Fibroblast of peridontal ligament (primary cell): ENCODE results near the gene LRRTM3.

Experiments used
- DNase-seq: peaks from one replicate; pipeline ENCODE4 v3.0.0-alpha.2; 2010; ENCODE audit errors: extremely low read depth

Gene LRRTM3

GRCh38 chr10:67119651-67120050, 193.8 kb downstream of the LRRTM3 start:
- DNase-seq = no peak

DNA sequence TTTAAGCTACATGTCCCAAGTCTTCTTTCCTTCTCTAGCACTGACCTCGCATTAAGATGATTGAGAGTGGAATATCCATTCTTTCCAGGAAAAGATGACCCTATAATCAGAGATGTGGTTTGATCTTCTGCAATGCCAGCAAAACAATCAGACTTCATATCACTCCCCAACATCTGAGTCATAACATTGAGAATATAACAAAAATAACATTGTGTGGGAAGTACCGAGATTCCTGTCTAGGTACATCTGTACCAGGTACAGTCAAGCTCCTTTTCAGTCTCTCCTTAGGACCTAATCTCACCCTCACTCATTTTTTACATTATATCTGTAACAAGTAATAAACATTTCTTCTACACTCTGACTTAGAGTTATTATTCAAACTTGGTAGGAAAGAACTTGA, 201.6 kb downstream of the LRRTM3 start:
- no peak for DNase-seq

- no peak for DNase-seq
Observed at GRCh38 chr10:67140641-67141040, 214.8 kb downstream of the LRRTM3 start.

- no peak for DNase-seq
Observed at GRCh38 chr10:67141300-67141699, 215.5 kb downstream of the LRRTM3 start.

DNA sequence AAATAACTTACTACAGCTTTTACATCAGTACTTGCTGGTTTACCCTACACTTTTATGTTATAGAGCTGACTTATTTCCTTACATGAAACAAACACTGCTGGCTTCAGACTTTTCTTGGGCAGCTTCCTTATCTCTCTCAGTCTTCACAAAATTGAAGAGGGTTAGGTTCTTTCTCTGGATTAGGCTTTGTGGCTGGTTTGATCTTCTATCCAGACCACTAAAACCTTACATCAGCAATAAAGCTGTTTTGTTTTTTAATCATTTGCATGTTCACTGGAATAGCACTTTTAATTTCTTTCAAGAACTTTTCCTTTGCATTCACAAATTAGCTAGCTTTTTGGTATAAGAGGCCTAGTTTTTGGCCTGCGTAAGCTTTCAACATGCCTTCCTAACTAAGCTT, 218.7 kb downstream of the LRRTM3 start:
- no peak for DNase-seq
